Lung (tissue), 12 donors: ENCODE measurements around the gene ARL17B. TPM values are rescaled to one million over a fixed set of nuclear protein-coding genes. Genes with fewer than 3 reads are reported as not detected.
"Not testable (repeated sequence)": the region's sequence is repeated elsewhere in the genome, so short reads cannot be mapped to it uniquely, and the experiment has no call there.

ENCODE experiments used
- ATAC-seq: fragments of 200-7000 bp; cut with Tn5 transposase; one replicate; pipeline ENCODE4 v1.9.1; 2020; ENCODE audit warnings: moderate number of reproducible peaks; ENCODE audit not compliant: insufficient read depth, low FRiP score
- DNase-seq, 3 donors: peaks; one replicate each; pipeline ENCODE4 v3.0.0-alpha.2; 2013 to 2017
- H3K27ac ChIP-seq, 2 donors: one replicate each; pipeline ENCODE4 v1.5.1; 2013; ENCODE audit warnings: mild to moderate bottlenecking in 2 of 2, moderate library complexity in 2 of 2, control low read depth in 1 of 2, inconsistent platforms in 1 of 2, low read depth in 1 of 2, low read length in 1 of 2
- H3K27me3 ChIP-seq, 3 donors: one replicate each; pipeline ENCODE4 v1.5.1; 2013; ENCODE audit warnings: low read length in 2 of 3; ENCODE audit not compliant: control insufficient read depth in 3 of 3, insufficient read depth in 3 of 3
- H3K36me3 ChIP-seq, 4 donors: one replicate each; pipeline ENCODE4 v1.5.1; 2013; ENCODE audit warnings: low read length in 4 of 4, mild to moderate bottlenecking in 1 of 4, moderate library complexity in 1 of 4; ENCODE audit not compliant: control insufficient read depth in 4 of 4, insufficient read depth in 4 of 4
- H3K4me1 ChIP-seq, 5 donors: one replicate each; pipeline ENCODE4 v1.5.1; 2013; ENCODE audit warnings: low read length in 5 of 5, mild to moderate bottlenecking in 2 of 5, moderate library complexity in 1 of 5; ENCODE audit not compliant: control insufficient read depth in 5 of 5, insufficient read depth in 5 of 5
- H3K4me3 ChIP-seq: one replicate; pipeline ENCODE4 v1.5.1; 2013; ENCODE audit warnings: mild to moderate bottlenecking, control low read depth, moderate library complexity
- H3K9ac ChIP-seq, 2 donors: one replicate each; pipeline ENCODE4 v1.5.1; 2013; ENCODE audit warnings: low read length in 2 of 2, control low read depth in 1 of 2; ENCODE audit not compliant: insufficient read depth in 1 of 2
- H3K9me3 ChIP-seq, 4 donors: one replicate each; pipeline ENCODE4 v1.5.1; 2013; ENCODE audit warnings: low read length in 3 of 4, mild to moderate bottlenecking in 1 of 4, moderate library complexity in 1 of 4; ENCODE audit not compliant: control insufficient read depth in 4 of 4, insufficient read depth in 3 of 4
- CTCF ChIP-seq: IDR thresholded peaks from 2 replicates; pipeline ENCODE4 v1.5.1; 2012; ENCODE audit warnings: mild to moderate bottlenecking; ENCODE audit errors: control extremely low read depth, extremely low read depth
- WGBS, 2 donors: extraction: QIAGEN DNeasy Blood & Tissue Kit; methylation state at CpG; one replicate each; pipeline ENCODE4 v1.1.7; 2013; 5-methylcytosine and 5-hydroxymethylcytosine counted together
- polyA plus RNA-seq, 2 donors: library from polyadenylated mRNA; stranded (reverse); fragments of 200-250 nt; gene quantifications; one replicate each; pipeline ENCODE4 v1.2.1, GENCODE V29; 2013
- total RNA-seq, 2 donors: library from RNA; depleted of rRNA in 1 of 2; stranded (reverse); fragments of >200 nt in 1 of 2; gene quantifications; one replicate each; pipeline ENCODE4 v1.2.1, GENCODE V29; 2014 to 2021
- donor health status: control.
- donor health status: control.
- donor health status: Bipolar disorder and iron deficiency.
- donor health status: healthy.
- donor health status: DM: yes; HTN: yes; CAD: no.

The ARL17B gene
- total and polyA plus RNA-seq, 4 donors, result 6.7 to 24.7 (median 12.4) TPM

GRCh38 chr17:46266656-46267544 lies 94.7 kb downstream of the ARL17B start:
- ATAC-seq (peak; percentile 95), DNase-seq (peak; percentile 88 to 94 (median 93))
- H3K36me3 ChIP-seq, result no peaks in the 10 kb centered on the region
- peaks cover 0 to 12% (median 3%) of the 10 kb centered on the region in 5 donors for H3K4me1 ChIP-seq
- TF ChIP-seq CTCF, result no peak
- H3K9ac ChIP-seq, result peak overlapping the region; percentile 78 to 80
- peaks cover 0 to 21% (median 5%) of the 10 kb centered on the region in 3 donors for H3K27me3 ChIP-seq
- H3K27ac ChIP-seq, result peak overlapping the region; percentile 89 to 97
- no peaks in the 10 kb centered on the region for H3K9me3 ChIP-seq
- 0 to 1% methylated on average over 99 to 116 of the region's 116 CpGs for WGBS, 2 donors
- H3K4me3 ChIP-seq, result peak overlapping the region; percentile 58

- peak overlapping the region; percentile 70 to 80 for H3K9ac ChIP-seq
- not testable (repeated sequence) for H3K9me3 ChIP-seq, H3K36me3 ChIP-seq, ATAC-seq
- DNase-seq, result peak in 2 of 3 donors; percentile 25 to 45
- peaks cover 0 to 12% (median 3%) of the 10 kb centered on the region in 5 donors for H3K4me1 ChIP-seq
- H3K27ac ChIP-seq, result peak overlapping the region; percentile 89 to 93
- peaks cover 0 to 21% (median 5%) of the 10 kb centered on the region in 3 donors for H3K27me3 ChIP-seq
- 10 to 18% methylated on average over 21 of the region's 21 CpGs for WGBS, 2 donors
- H3K4me3 ChIP-seq, result peak overlapping the region; percentile 47
Measured at GRCh38 chr17:46266063-46266655, 95.4 kb downstream of the ARL17B start.

- Histone ChIP-seq H3K9ac (no peak overlapping the region), H3K9me3 (no peaks in the 10 kb centered on the region), H3K4me1 (peaks cover 0 to 12% (median 3%) of the 10 kb centered on the region in 5 donors), H3K27me3 (peaks cover 0 to 21% (median 2%) of the 10 kb centered on the region in 3 donors), H3K36me3 (no peaks in the 10 kb centered on the region), H3K27ac (no peak overlapping the region), H3K4me3 (no peak overlapping the region)
- ATAC-seq (no peak), DNase-seq (peak in 1 of 3 donors; percentile 2)
- TF ChIP-seq CTCF, result no peak
- WGBS, 2 donors, result 59 to 62% methylated on average over 3 of the region's 3 CpGs
Measured at GRCh38 chr17:46264456-46265198, 96.9 kb downstream of the ARL17B start.
